ENCODE measurements around the gene CD79B. TPM values are rescaled to one million over a fixed set of nuclear protein-coding genes. Genes with fewer than 3 reads are reported as not detected.
"Not testable (repeated sequence)": the region's sequence is repeated elsewhere in the genome, so short reads cannot be mapped to it uniquely, and the experiment has no call there.

CD79B gene
- polyA plus RNA-seq, 1 of the 3 experiments (the other 2 are of a cell fraction) = 0.10 TPM

DNA sequence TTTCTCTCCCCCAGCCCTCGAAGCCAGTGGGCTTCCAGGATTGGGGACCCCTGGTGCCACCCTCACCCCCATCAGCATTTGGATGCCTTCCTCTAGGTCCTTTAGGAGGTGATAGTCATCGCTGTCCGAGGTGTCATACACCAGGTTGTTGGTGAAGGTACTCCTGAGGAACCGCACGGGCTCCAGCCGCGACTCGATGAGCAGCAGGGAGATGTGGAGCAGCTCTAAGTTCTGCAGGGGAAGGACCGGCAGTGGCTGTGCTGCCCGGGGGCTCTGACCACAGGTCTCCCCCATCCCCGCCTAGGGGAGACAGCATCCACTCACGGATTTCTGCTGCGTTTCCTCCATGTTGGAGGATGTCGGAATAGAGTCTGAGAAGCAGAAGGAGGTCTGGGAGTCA lies 22.0 kb downstream of the CD79B start (continued):
- no peak for TF ChIP-seq ELF1 (IDR thresholded peaks at IDR 0.05)
- TF ChIP-seq FOXJ3 (CRISPR knock-in tag; IDR thresholded peaks at IDR 0.05) = no peak
- no peak for TF ChIP-seq TCF12 (IDR thresholded peaks at IDR 0.05)
- no peak for TF ChIP-seq MXI1 (IDR thresholded peaks at IDR 0.05; ENCODE audit: low read depth, low read length)
- TF ChIP-seq MEF2A (IDR thresholded peaks at IDR 0.05; ENCODE audit: borderline replicate concordance, low read depth) = no peak
- TF ChIP-seq MAX (IDR thresholded peaks at IDR 0.05; ENCODE audit: low read depth) = no peak

DNA sequence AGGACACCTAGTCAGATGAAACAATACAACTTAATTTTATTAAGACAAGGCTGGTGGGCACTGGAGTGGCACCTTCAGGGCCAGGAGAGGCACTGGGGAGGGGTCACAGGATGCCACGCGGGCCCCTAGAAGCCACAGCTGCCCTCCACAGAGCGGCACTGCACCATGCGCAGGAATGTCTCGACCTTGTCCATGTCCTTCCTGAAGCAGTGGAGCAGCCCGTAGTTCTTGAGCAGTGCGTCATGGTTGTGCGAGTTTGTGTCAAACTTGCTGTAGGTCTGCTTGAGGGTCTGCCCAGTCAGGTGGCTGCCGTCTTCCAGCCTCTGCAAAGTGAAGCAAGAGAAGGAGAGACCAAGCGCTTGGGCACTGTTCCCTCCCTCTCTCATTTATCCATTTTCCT lies 22.5 kb downstream of the CD79B start:
- DNase-seq; H3K9me2 ChIP-seq; H3K79me2 ChIP-seq (ENCODE audit: insufficient read depth); H3F3A ChIP-seq (replicated peaks; ENCODE audit: insufficient read depth); H3K4me1 ChIP-seq (ENCODE audit: control insufficient read depth in 1 of 2, insufficient read depth in 2 of 2, low read depth in 1 of 2, low read length in 1 of 2); POLR2A ChIA-PET; H3K36me3 ChIP-seq (replicated peaks in 1 of 2; ENCODE audit: control insufficient read depth in 1 of 2, insufficient read depth in 2 of 2, low read length in 1 of 2); H3K9me3 ChIP-seq; H3K9ac ChIP-seq; H3K4me3 ChIP-seq (ENCODE audit: low read depth in 2 of 2, low read length in 1 of 2); H4K20me1 ChIP-seq (ENCODE audit: insufficient read depth); H3K4me2 ChIP-seq; H3K27ac ChIP-seq (ENCODE audit: low read depth in 2 of 2, low read length in 1 of 2); H2AFZ ChIP-seq (ENCODE audit: low read depth): not testable (repeated sequence)
- CTCF ChIA-PET = interaction anchor here (2.9 to 4.6 kb wide), 5 partner anchors 10 to 224 kb away, joined by 12 to 88 read pairs (median 17); no protein-coding TSS in a partner anchor
- WGBS (ENCODE audit: low lambda C conversion rate) = 80% methylated on average over 9 of the region's 10 CpGs
- peaks cover 32% of the 10 kb centered on the region for H3K27me3 ChIP-seq (ENCODE audit: insufficient read depth)

DNA sequence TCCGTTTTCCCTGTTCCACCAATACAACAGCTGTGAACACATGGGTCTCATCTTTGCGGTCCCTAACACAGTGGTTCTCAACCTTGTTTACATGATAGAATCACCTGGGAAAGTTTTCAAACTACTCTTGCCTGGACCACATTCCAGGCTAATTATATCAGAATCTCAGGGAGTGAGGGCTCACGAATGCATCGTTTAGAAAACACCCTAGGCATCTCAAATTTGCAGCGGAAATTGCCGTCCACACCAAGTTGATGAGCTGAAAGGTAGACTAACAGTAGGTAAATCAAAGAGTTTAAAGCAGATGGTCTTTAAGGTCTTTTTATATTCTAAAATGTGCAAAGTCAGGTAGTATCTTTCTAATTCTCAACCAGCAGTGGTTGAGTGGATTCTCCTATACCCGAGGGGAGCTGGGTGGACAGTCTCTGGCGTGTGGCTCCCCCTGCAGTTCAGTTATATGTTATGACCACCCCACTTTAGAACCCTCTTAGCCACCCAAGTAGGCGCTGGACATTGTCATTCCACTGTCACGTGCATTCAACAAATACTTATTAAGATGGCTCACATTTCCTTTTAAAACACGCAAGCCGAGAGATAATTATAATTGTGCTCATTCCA lies 24.9 kb downstream of the CD79B start:
- H3K9me3 ChIP-seq; H3K4me1 ChIP-seq (ENCODE audit: control insufficient read depth in 1 of 2, insufficient read depth in 2 of 2, low read depth in 1 of 2, low read length in 1 of 2); H2AFZ ChIP-seq (ENCODE audit: low read depth); H3K79me2 ChIP-seq (ENCODE audit: insufficient read depth); DNase-seq; H3K36me3 ChIP-seq (replicated peaks in 1 of 2; ENCODE audit: control insufficient read depth in 1 of 2, insufficient read depth in 2 of 2, low read length in 1 of 2); H3K9ac ChIP-seq; H4K20me1 ChIP-seq (ENCODE audit: insufficient read depth); POLR2A ChIA-PET; H3K4me2 ChIP-seq; H3K9me2 ChIP-seq; H3K27ac ChIP-seq (ENCODE audit: low read depth in 2 of 2, low read length in 1 of 2); H3K4me3 ChIP-seq (ENCODE audit: low read depth in 2 of 2, low read length in 1 of 2); H3F3A ChIP-seq (replicated peaks; ENCODE audit: insufficient read depth): not testable (repeated sequence)
- 56% methylated on average over 12 of the region's 12 CpGs for WGBS (ENCODE audit: low lambda C conversion rate)
- peaks cover 18% of the 10 kb centered on the region; the same call in 1 of the 2 replicates for H3K27me3 ChIP-seq (ENCODE audit: insufficient read depth)
- CTCF ChIA-PET = interaction anchor here (0.7 to 2.1 kb wide), 10 partner anchors 11 to 475 kb away, joined by 3 to 9 read pairs (median 4); partner anchors contain the start of gene GH1
- TF ChIP-seq CTCF (IDR thresholded peaks at IDR 0.05) (peak; percentile 49; the same call in 1 of the 2 replicates), RAD21 (IDR thresholded peaks at IDR 0.05; ENCODE audit: low read length) (peak; percentile 20)

DNA sequence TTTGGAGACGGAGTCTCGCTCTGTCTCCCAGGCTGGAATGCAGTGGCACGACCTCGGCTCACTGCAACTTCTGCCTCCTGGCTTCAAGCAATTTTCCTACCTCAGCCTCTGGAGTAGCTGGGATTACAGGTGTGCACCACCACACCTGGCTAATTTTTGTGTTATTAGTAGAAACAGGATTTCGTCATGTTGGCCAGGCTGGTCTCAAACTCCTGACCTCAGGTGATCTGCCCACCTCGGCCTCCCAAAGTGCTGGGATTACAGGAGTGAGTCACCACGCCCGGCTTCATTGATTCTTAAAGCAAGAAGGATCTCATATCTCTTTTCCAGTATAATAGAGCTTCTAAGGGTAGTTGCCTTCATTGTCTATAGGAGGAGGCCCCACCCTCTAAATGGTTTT lies 27.3 kb downstream of the CD79B start:
- H2AFZ ChIP-seq (ENCODE audit: low read depth); H3K27ac ChIP-seq (ENCODE audit: low read depth in 2 of 2, low read length in 1 of 2); H3K4me2 ChIP-seq; DNase-seq; H3K36me3 ChIP-seq (replicated peaks in 1 of 2; ENCODE audit: control insufficient read depth in 1 of 2, insufficient read depth in 2 of 2, low read length in 1 of 2); H3F3A ChIP-seq (replicated peaks; ENCODE audit: insufficient read depth); H4K20me1 ChIP-seq (ENCODE audit: insufficient read depth); H3K9ac ChIP-seq; H3K4me1 ChIP-seq (ENCODE audit: control insufficient read depth in 1 of 2, insufficient read depth in 2 of 2, low read depth in 1 of 2, low read length in 1 of 2); H3K79me2 ChIP-seq (ENCODE audit: insufficient read depth); H3K9me3 ChIP-seq; H3K9me2 ChIP-seq; POLR2A ChIA-PET; H3K4me3 ChIP-seq (ENCODE audit: low read depth in 2 of 2, low read length in 1 of 2): not testable (repeated sequence)
- 70% methylated on average over 8 of the region's 8 CpGs for WGBS (ENCODE audit: low lambda C conversion rate)
- peaks cover 18% of the 10 kb centered on the region; the same call in 1 of the 2 replicates for H3K27me3 ChIP-seq (ENCODE audit: insufficient read depth)
- CTCF ChIA-PET = interaction anchor here (1.2 to 1.7 kb wide), 5 partner anchors 16 to 228 kb away, joined by 3 to 6 read pairs (median 4); no protein-coding TSS in a partner anchor

GRCh38 chr17:63903787-63904201 lies 28.3 kb downstream of the CD79B start:
- H3K4me3 ChIP-seq (ENCODE audit: low read depth in 2 of 2, low read length in 1 of 2); H3K27ac ChIP-seq (ENCODE audit: low read depth in 2 of 2, low read length in 1 of 2); H4K20me1 ChIP-seq (ENCODE audit: insufficient read depth); H3K79me2 ChIP-seq (ENCODE audit: insufficient read depth); H3K9me3 ChIP-seq; H3F3A ChIP-seq (replicated peaks; ENCODE audit: insufficient read depth); DNase-seq; H2AFZ ChIP-seq (ENCODE audit: low read depth); POLR2A ChIA-PET; H3K4me1 ChIP-seq (ENCODE audit: control insufficient read depth in 1 of 2, insufficient read depth in 2 of 2, low read depth in 1 of 2, low read length in 1 of 2); H3K36me3 ChIP-seq (replicated peaks in 1 of 2; ENCODE audit: control insufficient read depth in 1 of 2, insufficient read depth in 2 of 2, low read length in 1 of 2); H3K9ac ChIP-seq; H3K4me2 ChIP-seq; H3K9me2 ChIP-seq: not testable (repeated sequence)
- 38% methylated on average over 5 of the region's 5 CpGs for WGBS (ENCODE audit: low lambda C conversion rate)
- CTCF ChIA-PET = interaction anchor here (0.7 to 3.8 kb wide), 8 partner anchors 8 to 230 kb away, joined by 3 to 17 read pairs (median 6); partner anchors contain the start of gene CSHL1
- peaks cover 11% of the 10 kb centered on the region; the same call in 1 of the 2 replicates for H3K27me3 ChIP-seq (ENCODE audit: insufficient read depth)
